PC-3 (cell line): ENCODE results near the gene SLC7A6.

ENCODE experiments used
- EZH2phosphoT487 ChIP-seq: fragments of 300-600 bp; sonication (generic); IDR thresholded peaks from 2 replicates; pipeline ENCODE4 v1.6.1; 2018; ENCODE audit warnings: mild to moderate bottlenecking, antibody characterized with exemption, low read length, borderline replicate concordance
- TF ChIP-seq, protein P1 (sequence below): fragments of 300-600 bp; sonication (generic); conservative IDR thresholded peaks from 2 replicates; pipeline ENCODE4 v1.5.1; 2017; ENCODE audit warnings: antibody characterized with exemption, low read depth, mild to moderate bottlenecking, low read length

DNA sequence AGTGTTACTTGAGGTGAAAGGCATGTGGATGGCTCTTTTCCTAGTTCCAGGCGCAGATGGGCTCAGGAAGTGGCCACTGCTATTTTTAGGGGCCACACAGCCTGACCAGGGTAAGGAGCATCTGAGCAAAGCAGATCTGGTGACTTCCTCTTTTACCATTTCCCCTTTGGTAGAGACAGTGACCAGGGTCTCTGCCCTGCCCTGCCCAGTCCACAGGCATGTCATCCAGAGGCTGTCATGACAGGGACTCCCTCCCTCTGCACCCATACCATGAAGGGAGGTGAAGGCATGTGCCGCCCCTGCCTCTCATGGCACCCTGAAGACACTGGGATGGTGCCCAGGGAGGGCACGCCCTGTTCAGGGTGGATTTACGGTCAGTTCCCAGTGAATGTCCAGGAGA, 16.9 kb upstream of the SLC7A6 start:
- TF ChIP-seq, protein P1, sequence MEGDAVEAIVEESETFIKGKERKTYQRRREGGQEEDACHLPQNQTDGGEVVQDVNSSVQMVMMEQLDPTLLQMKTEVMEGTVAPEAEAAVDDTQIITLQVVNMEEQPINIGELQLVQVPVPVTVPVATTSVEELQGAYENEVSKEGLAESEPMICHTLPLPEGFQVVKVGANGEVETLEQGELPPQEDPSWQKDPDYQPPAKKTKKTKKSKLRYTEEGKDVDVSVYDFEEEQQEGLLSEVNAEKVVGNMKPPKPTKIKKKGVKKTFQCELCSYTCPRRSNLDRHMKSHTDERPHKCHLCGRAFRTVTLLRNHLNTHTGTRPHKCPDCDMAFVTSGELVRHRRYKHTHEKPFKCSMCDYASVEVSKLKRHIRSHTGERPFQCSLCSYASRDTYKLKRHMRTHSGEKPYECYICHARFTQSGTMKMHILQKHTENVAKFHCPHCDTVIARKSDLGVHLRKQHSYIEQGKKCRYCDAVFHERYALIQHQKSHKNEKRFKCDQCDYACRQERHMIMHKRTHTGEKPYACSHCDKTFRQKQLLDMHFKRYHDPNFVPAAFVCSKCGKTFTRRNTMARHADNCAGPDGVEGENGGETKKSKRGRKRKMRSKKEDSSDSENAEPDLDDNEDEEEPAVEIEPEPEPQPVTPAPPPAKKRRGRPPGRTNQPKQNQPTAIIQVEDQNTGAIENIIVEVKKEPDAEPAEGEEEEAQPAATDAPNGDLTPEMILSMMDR = no peak
- no peak for TF ChIP-seq EZH2phosphoT487
